Uterus (tissue), 2 donors: ENCODE data around the gene PRTN3.

Source experiments
- CTCF ChIP-seq, 4 experiments: fragments of 200-600 bp in 2 of 4; fragments of 450-650 bp in 2 of 4; sonication (generic) in 2 of 4; IDR thresholded peaks; one replicate each; pipeline ENCODE4 v1.5.1; 2016 to 2019; ENCODE audit warnings: antibody characterized with exemption in 4 of 4, mild to moderate bottlenecking in 2 of 4, moderate library complexity in 1 of 4
- POLR2A ChIP-seq, 2 donors: fragments of 450-650 bp; IDR thresholded peaks; one replicate each; pipeline ENCODE4 v1.6.1; 2016; ENCODE audit warnings: antibody characterized with exemption in 2 of 2, mild to moderate bottlenecking in 1 of 2, moderate library complexity in 1 of 2

DNA sequence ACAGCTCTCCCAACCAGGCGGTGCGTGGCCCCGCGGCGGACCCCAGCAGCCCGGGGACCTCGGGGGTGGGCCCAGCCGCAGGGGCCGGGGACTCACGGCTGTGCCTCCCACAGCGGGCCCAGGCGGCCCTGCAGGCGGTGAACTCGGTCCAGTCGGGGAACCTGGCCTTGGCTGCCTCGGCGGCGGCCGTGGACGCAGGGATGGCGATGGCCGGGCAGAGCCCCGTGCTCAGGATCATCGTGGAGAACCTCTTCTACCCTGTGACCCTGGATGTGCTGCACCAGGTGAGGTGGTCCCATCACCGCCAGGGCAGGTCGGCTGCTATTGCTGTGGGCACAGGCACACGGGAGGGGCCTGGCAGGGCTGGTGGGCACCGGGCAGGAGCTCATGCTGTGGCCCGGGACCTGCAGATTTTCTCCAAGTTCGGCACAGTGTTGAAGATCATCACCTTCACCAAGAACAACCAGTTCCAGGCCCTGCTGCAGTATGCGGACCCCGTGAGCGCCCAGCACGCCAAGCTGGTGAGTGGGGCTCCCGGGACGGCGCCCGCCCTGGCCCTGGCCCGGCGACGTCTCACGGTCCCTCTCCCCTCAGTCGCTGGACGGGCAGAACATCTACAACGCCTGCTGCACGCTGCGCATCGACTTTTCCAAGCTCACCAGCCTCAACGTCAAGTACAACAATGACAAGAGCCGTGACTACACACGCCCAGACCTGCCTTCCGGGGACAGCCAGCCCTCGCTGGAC, 36.2 kb upstream of the PRTN3 start:
- TF ChIP-seq CTCF (IDR thresholded peaks at IDR 0.05) (no peak), POLR2A (IDR thresholded peaks at IDR 0.05) (no peak)
